ENCODE data around the gene UHRF1.
A peak's percentile ranks its signal among the peaks of the same experiment; 100 is the strongest.
"Not testable (repeated sequence)": the region's sequence is repeated elsewhere in the genome, so short reads cannot be mapped to it uniquely, and the experiment has no call there.

UHRF1 gene

DNA sequence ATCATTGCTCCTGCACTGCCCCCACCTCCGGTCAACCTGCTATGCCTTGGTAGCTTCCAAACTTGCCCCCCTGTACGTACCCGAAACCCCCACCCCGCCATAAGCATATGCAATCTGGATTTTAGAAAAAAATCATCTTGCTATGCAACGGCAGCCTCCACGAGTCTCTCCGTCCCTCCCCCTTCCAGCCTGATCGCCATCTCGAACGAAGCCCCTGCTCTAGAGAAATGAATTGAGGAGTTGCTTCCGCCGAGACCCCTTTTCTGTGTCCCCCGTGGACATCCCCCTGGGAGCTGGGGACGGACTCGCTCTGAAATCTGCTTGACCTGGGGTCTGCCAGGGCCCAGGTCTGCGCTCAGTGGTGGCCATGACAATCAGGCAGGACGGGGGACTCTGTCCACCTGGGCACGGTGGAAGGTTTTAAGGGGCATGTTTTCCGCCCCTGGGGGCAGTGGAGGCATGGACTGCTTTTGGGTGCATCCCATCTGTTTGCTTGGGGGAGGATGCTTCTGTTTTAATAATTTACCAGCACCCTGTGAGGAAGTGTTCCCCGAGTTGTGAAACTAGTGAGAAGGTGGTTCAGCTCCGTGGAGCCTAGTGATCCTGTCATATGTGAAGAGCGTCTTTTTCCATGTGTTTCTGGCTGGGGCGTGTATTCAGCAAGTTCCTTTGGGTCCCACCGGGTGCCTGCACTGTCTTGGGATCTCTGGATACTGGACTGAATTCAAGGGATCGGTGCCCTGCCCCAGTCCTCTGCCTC is 60.7 kb downstream of the UHRF1 start:
- peak overlapping the region; percentile 90 for H3K4me3 ChIP-seq
- H3K27ac ChIP-seq = peak overlapping the region; percentile 41 to 91

DNA sequence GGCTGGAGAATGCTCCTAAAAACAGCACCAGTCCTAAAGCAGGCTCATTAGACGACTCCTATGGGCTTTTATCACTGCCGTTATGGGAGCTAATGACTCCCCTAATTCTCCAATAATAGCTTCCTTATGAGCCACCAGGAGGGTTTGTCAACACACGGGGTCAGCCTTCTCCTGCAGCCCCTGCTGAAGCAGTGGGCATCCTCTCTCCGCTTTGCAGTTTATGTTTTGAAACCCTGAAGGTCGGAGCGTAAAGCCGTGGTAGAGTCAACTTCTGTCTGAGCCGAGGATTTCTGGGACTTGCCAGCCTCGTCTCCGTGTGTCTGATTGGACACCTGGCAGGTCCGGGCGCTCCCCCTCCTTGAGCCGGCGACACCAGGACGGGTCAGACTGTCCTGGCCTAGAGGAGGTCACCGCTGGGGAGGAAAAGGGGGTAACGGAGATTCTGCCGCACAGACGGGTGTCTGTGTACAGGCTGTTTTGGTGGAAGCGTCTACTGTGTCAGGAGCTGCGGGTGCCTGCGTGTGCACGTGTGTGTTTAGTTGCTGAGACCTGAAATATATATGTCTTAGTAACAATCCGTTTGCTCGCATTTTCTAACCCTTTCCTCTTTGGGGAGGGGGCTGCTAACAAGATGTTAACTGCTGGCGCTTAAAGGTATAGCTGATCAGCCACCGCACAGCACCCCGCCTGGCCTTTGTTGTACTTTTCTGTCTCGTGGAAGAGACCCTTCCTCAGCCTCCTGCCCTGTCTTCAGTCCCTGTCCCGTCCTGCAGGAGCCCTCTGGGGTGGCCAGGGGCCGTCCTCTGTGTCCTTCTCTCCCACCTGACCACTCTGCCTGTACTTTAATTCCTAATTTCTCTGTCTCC is 61.5 kb downstream of the UHRF1 start:
- peak overlapping the region; percentile 90 for H3K4me3 ChIP-seq
- H3K27ac ChIP-seq = peak overlapping the region in 1 of 2 donors; percentile 91
- TF ChIP-seq, protein P1, sequence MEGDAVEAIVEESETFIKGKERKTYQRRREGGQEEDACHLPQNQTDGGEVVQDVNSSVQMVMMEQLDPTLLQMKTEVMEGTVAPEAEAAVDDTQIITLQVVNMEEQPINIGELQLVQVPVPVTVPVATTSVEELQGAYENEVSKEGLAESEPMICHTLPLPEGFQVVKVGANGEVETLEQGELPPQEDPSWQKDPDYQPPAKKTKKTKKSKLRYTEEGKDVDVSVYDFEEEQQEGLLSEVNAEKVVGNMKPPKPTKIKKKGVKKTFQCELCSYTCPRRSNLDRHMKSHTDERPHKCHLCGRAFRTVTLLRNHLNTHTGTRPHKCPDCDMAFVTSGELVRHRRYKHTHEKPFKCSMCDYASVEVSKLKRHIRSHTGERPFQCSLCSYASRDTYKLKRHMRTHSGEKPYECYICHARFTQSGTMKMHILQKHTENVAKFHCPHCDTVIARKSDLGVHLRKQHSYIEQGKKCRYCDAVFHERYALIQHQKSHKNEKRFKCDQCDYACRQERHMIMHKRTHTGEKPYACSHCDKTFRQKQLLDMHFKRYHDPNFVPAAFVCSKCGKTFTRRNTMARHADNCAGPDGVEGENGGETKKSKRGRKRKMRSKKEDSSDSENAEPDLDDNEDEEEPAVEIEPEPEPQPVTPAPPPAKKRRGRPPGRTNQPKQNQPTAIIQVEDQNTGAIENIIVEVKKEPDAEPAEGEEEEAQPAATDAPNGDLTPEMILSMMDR (IDR thresholded peaks at IDR 0.05) = no peak
- DNase-seq (ENCODE audit: low spot score) = peak; percentile 72

More for the DNA sequence above, 60.7 kb downstream of the UHRF1 start:
- peak; percentile 72 for DNase-seq (ENCODE audit: low spot score)
- TF ChIP-seq, protein P1 (IDR thresholded peaks at IDR 0.05) = no peak

DNA sequence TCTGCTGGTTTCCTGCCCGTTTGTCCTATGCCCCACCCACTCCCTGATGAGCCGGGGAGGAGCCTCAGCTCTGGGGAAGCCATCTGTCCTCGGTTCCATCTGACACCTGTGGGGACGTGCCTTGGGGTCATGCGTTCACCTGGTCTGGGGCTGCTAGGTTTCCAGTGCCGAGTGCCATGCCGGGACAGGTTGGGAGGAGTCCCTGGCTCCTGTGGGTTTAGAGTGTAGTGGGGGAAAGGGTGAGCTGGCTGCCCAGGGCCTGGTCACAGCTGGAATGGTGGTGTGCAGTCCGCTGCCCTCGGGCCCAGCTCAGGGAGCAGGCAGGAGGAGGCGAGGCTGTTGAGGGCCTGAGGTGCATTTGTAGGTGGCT is 62.1 kb downstream of the UHRF1 start:
- Histone ChIP-seq H3K4me3 (peak overlapping the region; percentile 90), H3K27ac (no peak overlapping the region)
- DNase-seq (ENCODE audit: low spot score) = no peak
- TF ChIP-seq, protein P1 (IDR thresholded peaks at IDR 0.05) = no peak

DNA sequence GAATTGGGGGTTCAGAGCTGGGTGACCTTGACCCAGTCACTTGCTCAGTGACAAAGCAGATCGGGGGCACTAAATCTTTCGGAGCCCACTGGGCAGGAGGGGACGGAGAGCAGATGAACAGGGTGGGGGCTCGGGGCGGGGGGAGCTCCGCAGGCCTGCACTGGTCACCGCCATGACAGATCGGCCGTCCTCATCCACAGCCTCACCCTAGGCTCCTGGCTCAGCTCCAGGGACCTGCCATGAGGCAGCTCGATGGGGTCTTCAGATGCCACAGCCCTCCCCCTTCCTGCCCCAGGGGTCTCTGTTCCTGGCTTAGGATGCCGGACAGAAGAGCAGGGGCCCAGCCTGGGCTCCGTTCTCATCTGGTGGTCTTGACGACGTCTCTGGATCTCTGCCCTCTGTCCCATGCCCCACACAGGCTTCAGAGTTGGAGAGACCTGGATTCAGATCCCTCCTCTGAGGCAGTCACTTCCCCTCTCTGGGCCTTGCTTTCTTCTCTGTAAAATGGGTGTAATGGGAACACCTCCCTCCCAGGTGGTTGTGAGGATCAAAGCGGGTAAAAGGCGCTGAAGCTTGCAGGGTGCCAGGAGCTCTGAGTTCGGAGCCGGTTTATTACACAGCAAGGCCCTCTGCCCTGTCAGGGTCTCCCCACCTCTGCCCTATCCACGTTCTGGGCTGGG is 62.7 kb downstream of the UHRF1 start:
- H3K27ac ChIP-seq = no peak overlapping the region
- peak overlapping the region; percentile 90 for H3K4me3 ChIP-seq
- TF ChIP-seq, protein P1 (IDR thresholded peaks at IDR 0.05) = no peak
- no peak for DNase-seq (ENCODE audit: low spot score)

DNA sequence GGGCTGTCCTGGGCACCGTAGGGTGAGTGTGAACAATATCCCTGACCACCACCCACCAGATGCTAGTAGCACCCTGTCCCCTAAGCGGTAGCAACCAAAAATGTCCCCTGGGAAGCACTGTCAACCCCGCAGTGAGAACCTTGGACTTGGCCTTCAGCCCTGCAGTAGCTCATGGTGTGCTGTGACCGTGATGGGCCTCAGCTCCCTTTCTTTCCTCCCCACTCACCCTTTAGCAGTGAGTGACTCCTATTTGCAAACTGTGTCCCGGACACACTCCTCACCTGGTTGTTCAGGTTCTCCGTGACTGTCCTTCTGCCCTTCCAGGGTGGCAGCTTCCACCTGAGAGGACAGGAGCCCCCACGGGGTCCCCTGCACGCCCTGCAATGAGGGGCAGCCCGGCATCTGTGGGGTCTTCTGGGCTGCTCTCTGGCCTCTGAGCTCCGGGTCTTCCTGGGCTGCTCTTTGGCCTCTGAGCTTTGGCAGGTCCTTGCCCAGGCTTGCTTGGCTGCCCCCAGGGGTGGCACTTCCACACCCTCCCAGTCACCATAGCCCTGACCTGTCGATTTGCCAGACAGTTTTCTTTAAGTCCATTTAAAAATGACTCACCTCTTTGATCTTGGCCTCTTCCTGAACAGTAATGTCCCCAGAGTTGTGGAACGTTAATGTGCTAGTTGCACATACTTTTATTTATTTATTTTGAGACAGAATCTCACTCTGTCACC is 63.4 kb downstream of the UHRF1 start:
- H3K27ac ChIP-seq = no peak overlapping the region
- TF ChIP-seq, protein P1 (IDR thresholded peaks at IDR 0.05) = no peak

DNA sequence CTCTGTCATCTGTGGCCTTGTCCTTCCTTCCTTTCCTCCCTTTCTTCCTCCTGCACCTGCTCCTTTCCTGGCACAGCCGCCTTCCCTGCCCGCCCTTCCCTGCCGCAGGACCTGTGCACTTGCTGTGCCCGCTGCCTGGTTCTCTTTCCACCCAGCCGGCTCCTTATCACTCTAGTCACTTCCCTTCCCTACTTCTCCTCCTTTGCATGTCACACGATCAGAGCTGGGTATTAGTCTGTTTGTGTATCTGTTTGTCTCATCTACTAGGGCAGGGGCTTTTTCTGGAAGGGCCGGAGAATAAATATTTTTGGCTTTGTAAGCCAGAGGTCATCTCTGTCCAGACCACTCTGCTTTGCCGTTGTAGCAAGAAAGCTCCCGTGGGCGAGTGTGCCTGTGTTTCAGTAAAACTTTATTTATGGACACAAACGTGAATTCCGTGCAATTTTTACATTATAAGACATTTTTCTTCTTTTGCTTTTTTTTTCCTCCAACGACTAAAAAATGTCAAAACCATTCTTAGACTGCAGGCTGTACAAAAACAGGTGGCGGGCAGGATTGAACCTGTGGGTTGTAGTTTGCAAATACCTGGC is 65.7 kb downstream of the UHRF1 start:
- Histone ChIP-seq H3K4me3 (no peak overlapping the region), H3K27ac (no peak overlapping the region)
- DNase-seq (ENCODE audit: low spot score) = no peak
- TF ChIP-seq, protein P1 (IDR thresholded peaks at IDR 0.05) = no peak

More for the DNA sequence above, 63.4 kb downstream of the UHRF1 start:
- no peak for DNase-seq (ENCODE audit: low spot score)
- H3K4me3 ChIP-seq = no peak overlapping the region

DNA sequence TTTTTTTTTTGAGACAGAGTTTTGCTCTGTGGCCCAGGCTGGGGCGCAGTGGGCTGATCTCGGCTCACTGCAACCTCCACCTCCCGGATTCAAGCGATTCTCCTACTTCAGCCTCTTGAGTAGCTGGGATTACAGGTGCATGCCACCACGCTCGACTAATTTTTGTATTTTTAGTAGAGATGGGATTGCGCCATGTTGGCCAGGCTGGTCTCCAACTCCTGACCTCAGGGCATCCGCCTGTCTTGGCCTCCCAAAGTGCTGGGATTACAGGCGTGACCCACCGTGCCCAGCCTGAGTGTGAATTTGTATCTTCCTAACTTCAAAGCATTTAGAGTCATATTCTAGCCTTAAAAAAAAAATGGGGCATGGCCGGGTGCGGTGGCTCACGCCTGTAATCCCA is 66.3 kb downstream of the UHRF1 start:
- H3K27ac ChIP-seq = peak overlapping the region; percentile 42 to 80
- DNase-seq (ENCODE audit: low spot score); H3K4me3 ChIP-seq: not testable (repeated sequence)
